H1 (cell line): Measurements from ENCODE around the gene RAB7B. TPM values are rescaled to one million over a fixed set of nuclear protein-coding genes. Genes with fewer than 3 reads are reported as not detected.

Source experiments
- CHD7 ChIP-seq: fragments of 300-600 bp; sonication (generic); IDR thresholded peaks from 2 replicates; pipeline ENCODE4 v1.7.1; 2012; ENCODE audit warnings: low read length, moderate library complexity, mild to moderate bottlenecking, inconsistent platforms; ENCODE audit not compliant: insufficient replicate concordance
- SP2 ChIP-seq: IDR thresholded peaks from 2 replicates; pipeline ENCODE4 v1.6.1; 2012; ENCODE audit warnings: mild to moderate bottlenecking, low read length, inconsistent platforms
- polyA plus RNA-seq, 7 experiments: library from polyadenylated mRNA; depleted of rRNA in 3 of 7; stranded (reverse) in 5 of 7; unstranded in 2 of 7; fragments of >200 nt in 5 of 7; fragments of 200-250 nt in 2 of 7; gene quantifications; 1 replicate in 5 of 7; 2 replicates in 1 of 7; 4 replicates in 1 of 7; pipeline versions ENCODE4 v1.2.1 to v1.2.3, GENCODE V29; 2011 to 2013; ENCODE audit warnings: missing spikeins in 2 of 7, mixed read lengths in 2 of 7
- total RNA-seq: library from RNA; stranded (reverse); fragmentation: NEBNext Ultra II Directional; extraction: Animal tissue kit (Norgen Biotek cat#: 25700); gene quantifications from 2 replicates; pipeline ENCODE4 v1.2.1, GENCODE V29; 2021

Gene RAB7B
- total and polyA plus RNA-seq, 2 of the 8 experiments (the other 6 are each of a cell fraction or from before 2014, with no cell fraction given) = 0.05 TPM; not detected in 1

GRCh38 chr1:205963352-205964155 is 39.6 kb downstream of the RAB7B start (continued):
- TF ChIP-seq CHD7 (no peak), SP2 (no peak)
